G401.6 (cell line): ENCODE data around the gene HIGD1C.
"Not testable (repeated sequence)": the region's sequence is repeated elsewhere in the genome, so short reads cannot be mapped to it uniquely, and the experiment has no call there.

Experiments
- FAIRE-seq: peaks from 2 replicates; lab custom pipeline; 2012; peaks lifted over from hg19 to GRCh38; lab: Jason Lieb, UNC

The HIGD1C gene

DNA sequence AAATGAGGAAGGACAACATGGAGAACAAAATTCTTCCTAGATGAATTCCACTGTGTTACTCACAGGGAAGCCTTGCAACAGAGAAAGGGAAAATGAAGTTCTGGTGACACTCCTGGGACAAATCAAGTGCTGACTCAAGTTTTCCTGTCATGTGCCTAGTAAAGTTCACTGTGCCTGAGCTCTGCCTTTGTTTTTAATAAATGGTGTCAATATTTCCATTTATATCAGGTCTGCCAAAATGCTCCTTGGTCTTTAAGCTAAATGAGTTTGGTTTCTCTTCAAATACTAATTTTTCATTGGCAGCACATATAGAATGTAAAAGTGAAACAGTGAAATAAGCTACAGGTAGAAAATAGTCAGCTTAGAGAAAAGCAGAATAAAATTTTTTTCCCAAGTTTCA, 33.0 kb downstream of the HIGD1C start:
- no peak for FAIRE-seq

DNA sequence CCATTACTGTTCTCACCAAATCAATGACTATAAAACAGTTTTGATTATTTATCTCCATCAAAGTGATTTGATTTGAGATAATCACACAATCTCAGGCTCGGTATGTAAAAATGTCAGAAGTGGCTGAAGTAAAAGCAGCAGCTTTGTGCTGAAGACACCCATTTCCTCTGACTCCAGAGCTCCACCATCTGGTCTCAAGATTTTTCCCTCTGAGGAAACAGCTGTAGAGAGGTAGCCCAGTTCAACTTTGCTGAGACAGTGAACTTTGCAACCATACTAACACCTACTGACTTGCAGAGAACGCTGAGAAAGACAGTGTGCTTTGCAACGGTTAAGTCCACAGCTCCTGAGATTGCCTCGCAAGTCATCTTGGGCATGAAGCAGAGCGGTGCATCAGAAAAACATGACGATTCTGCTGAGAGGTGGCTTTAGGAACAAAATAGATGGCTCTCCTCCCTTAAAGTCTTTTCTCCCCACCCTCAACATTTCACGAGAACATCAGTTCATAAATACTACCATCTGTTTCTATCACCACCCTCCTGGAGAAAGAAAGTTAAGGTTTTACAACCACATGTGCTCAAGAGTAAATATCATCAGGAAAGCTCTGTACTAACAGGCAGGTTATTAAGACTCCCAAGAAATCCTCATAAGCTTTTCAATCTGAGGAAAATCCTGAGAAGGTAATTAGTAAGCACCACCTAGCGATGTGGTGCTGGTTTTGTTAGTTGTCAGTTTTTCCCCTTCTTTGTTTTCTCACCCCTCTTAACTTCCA, 34.8 kb downstream of the HIGD1C start:
- FAIRE-seq: peak; percentile 93

DNA sequence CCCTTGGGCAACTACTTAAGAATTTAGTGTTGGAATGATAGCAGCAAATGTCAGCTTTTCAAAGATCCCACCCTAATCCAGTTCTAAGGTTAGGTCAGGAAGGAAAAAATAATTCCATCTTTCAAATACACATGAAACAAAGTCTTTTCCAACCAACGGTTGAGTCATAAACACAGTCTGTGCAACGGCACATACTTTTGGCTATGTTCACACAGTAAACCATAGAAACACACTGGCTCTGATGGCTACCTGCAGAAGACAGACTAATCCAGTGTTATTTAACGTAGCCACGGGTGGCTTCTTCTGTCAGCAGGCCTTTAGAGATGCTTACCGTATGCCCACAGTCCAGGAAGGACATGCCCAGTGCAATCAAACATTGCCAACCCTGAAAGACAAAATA, 35.7 kb downstream of the HIGD1C start:
- no peak for FAIRE-seq

DNA sequence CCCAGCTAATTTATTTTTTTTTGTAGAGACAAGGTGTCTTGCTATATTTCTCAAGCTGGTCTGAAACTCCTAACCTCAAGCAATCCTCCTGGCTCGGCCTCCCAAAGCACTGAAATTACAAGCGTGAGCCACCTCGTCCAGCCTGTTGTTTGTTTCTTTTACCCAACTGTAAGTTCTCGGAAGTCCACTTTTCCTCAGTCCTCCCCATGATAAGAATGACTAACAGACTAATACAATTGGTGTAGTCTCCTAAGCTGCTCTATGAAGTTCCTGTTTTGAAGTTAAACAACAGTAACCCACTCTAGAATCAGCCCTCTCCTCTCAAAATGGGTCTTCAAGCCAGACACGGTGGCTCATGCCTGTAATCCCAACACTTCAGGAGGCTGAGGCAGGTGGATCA, 36.5 kb downstream of the HIGD1C start:
- FAIRE-seq: no peak

DNA sequence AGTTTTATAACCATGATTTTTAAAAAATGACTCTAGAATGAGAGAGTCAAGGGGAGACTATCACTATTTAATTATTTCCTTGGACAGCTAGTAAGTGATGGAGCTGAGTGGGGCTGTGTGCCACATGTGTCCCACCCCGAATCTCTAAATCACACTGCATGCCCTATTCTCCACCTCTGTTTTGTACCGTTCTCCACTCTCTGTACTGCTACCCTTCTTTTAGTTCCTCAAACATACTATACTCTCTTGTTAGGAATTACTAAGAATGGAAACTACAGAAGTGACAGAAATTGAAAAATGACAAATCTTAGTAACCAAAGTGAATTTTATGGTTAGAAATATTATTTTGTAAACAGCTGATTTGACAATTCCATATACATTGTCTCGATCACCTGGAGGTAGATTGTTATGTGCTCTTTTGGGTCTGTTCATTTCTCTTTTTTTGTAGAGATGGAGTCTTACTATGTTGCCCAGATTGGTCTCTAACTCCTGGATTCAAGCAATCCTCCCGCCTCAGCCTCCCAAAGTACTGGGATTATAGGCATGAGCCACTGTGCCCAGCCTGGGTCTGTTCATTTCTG, 37.9 kb downstream of the HIGD1C start:
- FAIRE-seq: no peak

DNA sequence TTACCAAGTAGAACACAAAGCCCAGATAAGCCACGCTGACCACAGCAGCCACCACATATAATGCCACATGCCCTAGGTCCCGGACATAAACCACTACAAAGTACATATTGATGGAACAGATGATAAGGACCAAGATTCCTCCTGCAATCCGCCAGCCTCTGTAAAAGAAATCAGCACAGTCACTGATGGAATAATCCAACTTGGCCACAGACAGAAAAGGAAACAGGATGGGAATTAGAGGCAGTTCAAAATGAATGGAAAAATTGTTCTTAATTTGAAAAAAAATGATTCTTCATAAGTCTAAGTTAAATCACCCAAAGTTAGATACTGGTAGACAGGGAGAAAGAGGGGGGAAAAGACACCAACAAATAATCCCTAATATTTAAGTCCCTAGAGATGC, 38.4 kb downstream of the HIGD1C start:
- FAIRE-seq: no peak

DNA sequence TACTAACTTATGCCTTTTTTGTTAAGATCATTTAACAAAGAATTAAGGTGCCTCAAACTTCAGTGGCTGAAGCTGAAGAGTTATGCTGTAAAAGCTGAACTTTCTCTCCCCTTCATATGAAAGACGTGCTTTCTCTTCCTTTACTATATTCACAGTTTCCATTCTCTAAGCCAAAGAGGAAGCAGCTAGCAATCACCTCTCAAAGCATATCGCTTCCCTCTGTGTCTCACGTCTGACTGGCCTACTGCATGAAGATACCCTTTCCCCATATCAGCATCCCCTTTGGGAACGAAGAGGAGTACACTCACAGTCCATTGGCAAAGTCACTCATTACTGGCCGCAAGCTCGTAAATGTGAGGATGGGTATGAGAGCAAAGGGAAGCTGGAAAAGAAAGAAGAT, 38.9 kb downstream of the HIGD1C start:
- no peak for FAIRE-seq

DNA sequence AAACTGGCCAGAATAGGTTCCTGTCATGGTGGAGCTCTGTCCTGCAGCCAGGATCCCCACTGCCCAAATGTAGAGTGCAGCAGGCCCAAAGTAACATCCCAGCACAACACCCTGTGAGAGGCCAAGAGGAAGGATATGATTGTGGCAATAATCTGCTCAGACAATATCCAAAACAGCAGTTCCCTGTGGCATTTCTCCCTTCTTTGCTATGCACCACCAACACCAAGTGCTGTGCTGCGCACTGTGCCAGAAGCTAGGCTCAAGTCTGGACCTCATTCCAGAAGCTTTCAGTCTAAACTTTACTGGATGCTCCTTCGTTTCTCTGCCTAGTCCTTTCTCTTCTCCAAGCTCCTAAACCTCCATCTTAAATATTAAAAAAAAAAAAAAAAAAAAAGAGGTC, 40.5 kb downstream of the HIGD1C start:
- no peak for FAIRE-seq

DNA sequence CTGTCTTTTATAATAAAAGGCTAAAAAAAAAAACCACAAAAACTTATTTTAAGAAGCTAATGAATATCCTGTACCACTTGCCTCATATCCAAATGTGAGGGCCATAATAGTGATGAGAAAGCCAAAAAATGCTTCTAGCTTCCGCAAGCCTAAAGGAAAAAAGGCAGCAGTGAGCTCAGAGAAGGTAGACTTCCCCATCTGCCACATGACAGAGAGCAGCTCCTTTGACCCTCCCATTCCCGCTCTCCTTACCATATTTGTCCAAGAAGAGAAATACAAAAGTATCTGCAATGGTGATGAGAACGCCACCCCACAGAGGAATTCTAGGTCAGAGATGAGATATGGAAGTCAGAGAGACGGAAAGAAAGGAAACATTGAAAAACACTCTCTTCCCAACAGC, 46.7 kb downstream of the HIGD1C start:
- no peak for FAIRE-seq

DNA sequence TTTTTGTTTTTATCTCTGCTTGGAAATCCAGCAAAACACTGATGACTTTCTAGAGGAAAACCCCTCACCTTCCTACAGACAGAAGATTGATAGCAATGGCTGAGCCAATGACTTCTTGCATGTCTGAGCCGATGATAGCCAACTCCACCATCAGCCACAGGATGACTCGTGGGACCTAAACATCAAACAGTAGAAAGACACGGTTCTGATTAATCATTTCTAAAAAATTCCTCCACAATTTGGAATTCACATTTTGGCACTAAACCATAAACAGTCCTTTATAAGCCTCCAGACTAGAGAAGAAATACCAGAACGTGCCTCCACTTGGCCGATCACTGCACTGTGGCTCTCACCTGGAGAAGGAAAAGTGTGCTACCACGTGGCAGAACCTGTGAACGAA, 47.9 kb downstream of the HIGD1C start:
- no peak for FAIRE-seq

DNA sequence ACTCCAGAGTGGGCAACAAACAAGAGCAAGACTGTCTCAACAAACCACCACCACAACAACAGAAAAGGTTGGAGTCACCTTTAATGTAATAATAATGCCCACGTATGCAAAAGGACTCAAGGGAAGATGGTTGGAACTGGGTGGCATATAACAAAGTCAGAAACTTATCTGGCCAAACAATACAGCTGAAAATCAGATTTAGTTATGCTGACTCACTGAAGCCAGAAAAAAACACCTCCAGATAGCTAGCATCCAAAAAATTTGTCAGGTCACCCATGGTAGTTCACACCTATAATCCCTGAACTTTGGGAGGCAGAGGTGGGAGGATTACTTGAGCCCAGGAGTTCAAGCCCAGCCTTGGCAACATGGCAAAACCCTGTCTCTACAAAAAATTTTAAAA, 49.5 kb downstream of the HIGD1C start:
- FAIRE-seq: no peak

DNA sequence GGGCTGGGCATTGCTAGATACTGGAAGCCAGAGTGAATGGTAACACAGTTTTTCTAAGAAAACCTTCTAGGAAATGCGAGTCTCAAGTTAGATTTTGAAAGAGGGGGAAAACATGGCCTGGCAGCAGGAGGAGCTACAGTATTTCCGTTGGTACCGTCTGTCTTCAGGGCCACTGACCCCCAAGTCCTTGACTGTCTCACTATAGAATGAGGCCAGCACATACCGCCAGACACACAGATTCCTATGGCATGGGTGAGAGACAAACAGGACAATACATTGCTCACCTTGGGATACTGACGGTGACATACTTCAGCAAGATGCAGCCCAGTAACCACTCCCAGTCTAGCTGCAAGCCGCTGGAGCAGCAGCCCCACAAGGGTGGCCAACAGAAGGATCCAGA, 52.2 kb downstream of the HIGD1C start:
- FAIRE-seq: no peak

DNA sequence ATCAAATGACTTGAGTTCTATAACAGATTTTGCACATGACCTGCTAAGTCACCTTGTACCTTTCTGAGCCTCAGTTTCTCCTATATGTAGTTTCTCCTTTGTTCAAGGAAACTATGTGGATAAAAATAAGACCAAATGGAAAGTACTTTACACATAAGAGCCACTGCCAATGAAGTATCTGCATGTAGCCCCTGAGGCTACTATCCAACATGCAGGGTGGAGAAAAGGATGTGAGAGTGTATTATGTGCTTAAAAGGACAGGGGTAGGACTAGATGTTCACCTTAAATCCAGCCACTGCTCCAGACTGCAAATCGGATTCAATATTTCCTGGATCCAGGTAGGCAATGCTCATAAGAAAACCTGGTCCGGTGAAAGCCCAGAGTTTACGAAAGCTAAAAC, 52.7 kb downstream of the HIGD1C start:
- FAIRE-seq: no peak

DNA sequence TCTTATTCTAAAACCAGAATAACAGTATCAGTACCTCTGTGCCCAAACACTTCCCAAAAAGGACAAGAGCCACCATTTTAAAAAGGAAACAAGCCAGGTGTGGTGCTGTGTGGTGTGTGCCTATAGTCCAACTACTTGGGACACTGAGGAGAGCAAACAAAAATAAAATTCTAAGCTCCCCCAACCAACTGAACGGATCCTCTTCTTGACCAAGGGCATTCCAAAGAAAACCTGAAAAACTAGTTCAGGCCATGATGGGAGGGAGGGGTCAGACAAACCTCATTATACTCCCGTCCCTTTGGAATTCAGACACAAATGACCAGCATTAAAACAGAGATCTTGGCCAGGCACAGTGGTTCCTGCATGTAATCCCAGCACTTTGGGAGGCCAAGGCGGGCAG, 53.3 kb downstream of the HIGD1C start:
- no peak for FAIRE-seq

DNA sequence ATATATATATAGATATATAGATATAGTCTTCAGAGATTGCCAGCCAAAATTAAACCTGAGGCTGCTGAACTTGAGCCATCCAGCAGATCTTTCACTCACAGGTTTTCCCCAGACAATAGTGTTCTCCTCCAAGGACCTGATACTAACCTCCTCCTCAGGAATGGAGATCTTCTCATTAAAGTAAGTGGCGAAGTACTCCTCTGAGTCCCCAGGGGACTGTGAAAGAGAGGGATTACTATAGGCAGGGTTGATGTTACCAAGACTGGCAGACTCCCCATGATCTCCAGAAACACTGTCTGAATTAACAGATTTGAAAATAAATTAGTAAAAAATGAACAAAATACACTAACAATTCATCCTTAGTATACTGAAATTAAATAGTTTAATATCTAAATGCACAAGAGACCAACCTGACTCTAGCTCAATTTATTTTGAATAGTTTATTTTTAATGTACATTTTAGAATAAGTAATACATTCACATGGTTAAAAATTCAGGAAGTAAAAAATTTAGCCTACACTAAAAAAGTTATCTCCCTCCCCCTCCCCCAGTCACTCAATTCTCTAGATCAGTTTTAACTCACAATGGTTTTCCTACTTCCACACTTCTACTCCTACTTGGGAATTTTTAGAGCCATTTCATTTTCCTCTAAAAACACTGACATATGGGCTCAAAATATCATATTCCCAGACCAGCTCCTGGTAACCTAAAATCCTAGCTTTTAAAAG, 56.1 kb downstream of the HIGD1C start:
- FAIRE-seq: no peak

DNA sequence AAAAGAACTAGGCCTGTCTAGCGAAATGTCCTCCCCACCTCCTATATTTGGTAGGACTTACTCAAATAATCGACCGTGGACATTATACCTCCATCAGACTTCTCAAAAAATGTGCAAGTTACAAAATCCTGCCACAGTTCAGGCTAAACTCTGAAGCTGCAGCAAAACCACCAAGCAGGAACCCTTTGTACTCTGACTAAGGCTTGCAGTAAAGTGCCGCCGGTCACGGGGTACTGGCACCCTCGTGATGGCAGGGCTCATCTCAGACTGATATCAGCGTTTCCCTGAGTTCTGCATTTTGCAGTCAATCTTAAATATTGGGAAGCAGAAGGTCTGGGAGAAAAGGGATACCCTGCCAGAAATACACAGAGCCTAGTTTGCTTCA, 56.7 kb downstream of the HIGD1C start:
- no peak for FAIRE-seq

DNA sequence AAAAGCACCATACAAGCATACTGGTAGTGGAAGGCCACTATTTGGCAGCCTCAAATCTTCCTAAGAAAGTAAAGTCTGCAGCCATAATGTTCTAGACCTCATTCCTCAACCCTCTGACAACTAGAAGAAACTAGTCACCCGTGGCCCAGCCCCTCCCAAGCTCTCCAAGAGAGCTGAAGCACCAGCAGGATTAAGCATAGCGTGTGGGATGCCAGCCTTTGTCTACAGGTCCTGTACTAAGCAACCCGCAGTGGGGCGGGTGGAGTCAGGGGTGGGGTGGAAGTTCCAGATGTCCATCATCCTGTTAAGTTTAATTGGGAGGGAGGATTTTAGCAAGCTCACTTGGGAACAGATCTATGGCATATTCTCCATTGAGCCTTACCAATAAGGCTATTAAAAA, 59.6 kb downstream of the HIGD1C start:
- FAIRE-seq: no peak

DNA sequence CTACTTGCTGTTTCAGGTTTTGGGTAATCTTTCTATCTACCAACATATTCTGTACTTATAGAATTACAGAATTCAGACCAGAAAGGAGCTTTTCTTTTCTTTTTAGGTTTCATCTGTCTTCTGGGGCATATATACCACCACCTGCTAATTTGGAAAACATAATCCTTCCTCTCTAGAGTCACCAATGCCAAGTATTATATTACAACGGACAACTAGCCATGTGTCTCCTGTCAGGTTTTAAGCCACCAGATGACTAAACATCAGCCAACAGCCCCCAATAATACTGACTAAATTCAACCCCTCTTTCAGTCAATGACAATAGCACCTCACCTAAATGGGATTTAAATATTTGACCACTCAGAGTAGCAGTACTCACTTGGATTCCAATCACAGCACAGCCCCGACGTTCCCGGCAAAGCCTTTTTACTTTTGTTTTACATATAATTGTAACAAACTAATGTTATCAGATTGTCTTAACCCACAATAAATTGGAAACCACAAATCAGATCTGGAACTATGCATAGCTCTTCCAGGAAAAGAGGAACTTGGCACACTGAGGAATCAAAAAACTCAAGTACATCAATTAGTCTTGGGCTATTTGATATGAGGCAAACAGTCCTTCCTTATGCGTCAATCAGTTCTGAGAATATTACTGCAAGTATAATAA, 60.4 kb downstream of the HIGD1C start:
- FAIRE-seq: no peak

DNA sequence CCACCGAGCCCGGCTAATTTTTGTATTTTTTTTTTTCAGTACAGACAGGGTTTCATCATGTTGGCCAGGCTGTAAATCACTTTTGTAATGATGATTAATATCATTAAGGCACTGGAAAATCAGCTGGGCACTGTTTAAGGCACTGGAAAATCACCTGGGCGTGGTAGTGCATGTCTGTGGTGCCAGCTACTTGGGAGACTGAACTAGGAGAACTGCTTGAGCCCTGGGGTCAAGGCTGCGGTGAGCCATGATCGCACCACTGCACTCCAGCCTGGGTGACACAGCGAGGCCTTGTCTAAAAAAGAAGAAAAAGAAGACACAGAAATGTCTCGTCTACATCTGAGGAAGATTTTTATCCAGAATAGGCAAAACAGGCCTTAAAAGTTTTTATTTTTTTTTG, 61.1 kb downstream of the HIGD1C start:
- no peak for FAIRE-seq

DNA sequence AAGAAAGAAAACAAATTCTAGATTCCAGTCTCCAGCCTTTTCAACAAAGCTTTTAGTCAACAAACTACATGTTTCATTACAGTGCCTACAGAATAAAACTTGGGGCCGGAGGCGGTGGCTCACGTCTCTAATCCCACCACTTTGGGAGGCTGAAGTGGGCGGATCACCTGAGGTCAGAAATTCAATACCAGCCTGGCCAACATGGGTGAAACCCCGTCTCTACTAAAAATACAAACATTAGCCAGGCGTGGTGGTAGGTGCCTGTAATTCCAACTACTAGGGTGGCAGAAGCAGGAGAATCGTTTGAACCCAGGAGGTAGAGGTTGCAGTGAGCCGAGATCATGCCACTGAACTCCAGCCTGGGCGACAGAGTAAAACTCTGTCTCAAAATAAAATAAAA, 62.1 kb downstream of the HIGD1C start:
- FAIRE-seq: not testable (repeated sequence)

DNA sequence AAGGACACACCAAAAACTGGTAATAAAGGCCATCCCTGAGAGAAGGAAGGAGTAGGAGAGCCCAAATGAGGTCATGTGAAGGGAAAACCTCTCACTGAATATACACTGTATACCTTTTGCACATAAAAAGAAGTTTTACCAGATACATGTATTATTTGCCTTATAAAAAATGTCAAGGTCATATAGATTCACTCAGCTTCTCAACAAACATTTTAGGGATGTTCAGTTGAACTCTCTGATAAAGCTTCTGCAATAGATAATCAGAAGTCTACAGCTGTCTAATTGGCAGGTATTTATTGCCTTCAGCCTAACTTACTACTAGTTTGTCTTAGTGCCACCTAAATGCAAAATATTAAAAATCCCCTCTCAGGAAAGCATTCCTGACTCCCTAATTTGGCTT, 65.1 kb downstream of the HIGD1C start:
- no peak for FAIRE-seq

DNA sequence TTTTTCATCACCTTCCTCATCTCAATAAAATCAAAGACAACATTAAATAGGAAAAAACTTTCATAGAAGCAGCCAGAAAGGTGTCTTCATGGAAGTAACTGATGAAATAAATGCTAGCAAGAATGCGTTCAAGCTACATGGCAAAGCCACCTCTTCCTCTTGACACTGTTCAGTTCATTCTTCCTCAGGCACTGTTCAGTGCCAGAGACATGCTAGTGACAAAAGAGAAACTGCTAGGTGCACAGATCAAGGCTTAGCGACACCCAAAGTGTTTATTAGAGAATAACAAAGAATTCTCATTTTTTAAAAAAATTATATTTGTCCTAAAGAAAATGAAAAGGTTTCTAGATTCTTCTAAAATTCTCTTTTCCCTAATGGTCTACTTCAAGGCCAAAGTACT, 66.6 kb downstream of the HIGD1C start:
- FAIRE-seq: no peak

DNA sequence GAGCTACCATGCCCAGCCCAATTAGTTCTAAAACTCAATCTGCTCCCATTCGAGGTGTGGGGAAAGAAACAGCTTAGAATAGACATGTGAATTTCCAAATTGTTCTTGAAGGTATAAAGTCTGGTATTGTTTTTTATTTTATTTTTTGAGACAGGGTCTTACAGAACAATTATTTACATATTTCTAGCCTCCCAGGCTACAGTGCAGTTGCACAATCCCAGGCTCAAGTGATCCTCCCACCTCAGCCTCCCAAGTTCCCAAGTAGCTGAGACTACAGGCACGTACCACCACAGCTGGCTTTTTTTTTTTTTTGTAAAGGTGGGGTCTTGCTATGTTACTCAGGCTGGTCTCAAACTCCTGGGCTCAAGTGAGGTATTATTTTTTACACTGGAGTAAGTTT, 67.6 kb downstream of the HIGD1C start:
- FAIRE-seq: no peak
